HEK293 (cell line): Measurements from ENCODE around the gene LIMA1.

ENCODE experiments used
- CTCF ChIA-PET: fragments of 350-600 bp; formaldehyde crosslinking; extraction: SDS; loops from one replicate; lab custom pipeline; 2021; ENCODE audit warnings: antibody characterized with exemption; lab: Yijun Ruan, JAX
- POLR2A ChIA-PET: fragments of 300-600 bp; formaldehyde crosslinking; extraction: SDS; loops from one replicate; lab custom pipeline; 2020; ENCODE audit warnings: antibody characterized with exemption, inconsistent platforms; lab: Yijun Ruan, JAX
- H3K27ac ChIP-seq: fragments of 200-500 bp; sonication (Bioruptor generic); 2 replicates; pipeline ENCODE4 v1.5.1; 2014; ENCODE audit warnings: low read depth, low read length, control low read depth, inconsistent platforms; ENCODE audit errors: extremely low read depth
- H3K36me3 ChIP-seq, 2 experiments: fragments of 200-500 bp in 1 of 2; sonication (Bioruptor generic) in 1 of 2; 1 replicate in 1 of 2; 2 replicates in 1 of 2; pipeline ENCODE4 v1.5.1; 2014 to 2017; ENCODE audit warnings: inconsistent platforms in 2 of 2, low read length in 2 of 2; ENCODE audit not compliant: control insufficient read depth in 2 of 2, insufficient read depth in 1 of 2
- H3K4me1 ChIP-seq: fragments of 200-500 bp; sonication (Bioruptor generic); 2 replicates; pipeline ENCODE4 v1.5.1; 2014; ENCODE audit warnings: mild to moderate bottlenecking, low read length, inconsistent platforms; ENCODE audit not compliant: control insufficient read depth, insufficient read depth
- H3K4me3 ChIP-seq: 2 replicates; pipeline ENCODE4 v1.5.1; 2011; ENCODE audit warnings: low read depth, mild to moderate bottlenecking, control low read depth, low read length, moderate library complexity
- H3K9me3 ChIP-seq: fragments of 200-500 bp; sonication (Bioruptor generic); 2 replicates; pipeline ENCODE4 v1.5.1; 2014; ENCODE audit warnings: low read depth, low read length, inconsistent platforms; ENCODE audit not compliant: control insufficient read depth, insufficient read depth
- FEZF1 ChIP-seq: fragments of 450-650 bp; formaldehyde crosslinking; IDR thresholded peaks from 2 replicates; pipeline ENCODE4 v1.5.1; 2016; ENCODE audit warnings: missing biosample characterization, missing genetic modification characterization
- KLF8 ChIP-seq: fragments of 450-650 bp; formaldehyde crosslinking; IDR thresholded peaks from 2 replicates; pipeline ENCODE4 v1.5.1; 2016; ENCODE audit warnings: missing biosample characterization, missing genetic modification characterization
- ZBTB1 ChIP-seq: fragments of 450-650 bp; formaldehyde crosslinking; IDR thresholded peaks from 2 replicates; pipeline ENCODE4 v1.5.1; 2016; ENCODE audit warnings: missing biosample characterization, missing genetic modification characterization
- ZBTB17 ChIP-seq: fragments of 450-650 bp; formaldehyde crosslinking; IDR thresholded peaks from 2 replicates; pipeline ENCODE4 v1.5.1; 2016; ENCODE audit warnings: missing biosample characterization, missing genetic modification characterization
- ZFP41 ChIP-seq: fragments of 450-650 bp; formaldehyde crosslinking; IDR thresholded peaks from 2 replicates; pipeline ENCODE4 v1.5.1; 2016; ENCODE audit warnings: missing biosample characterization, missing genetic modification characterization, borderline replicate concordance
- ZNF132 ChIP-seq: fragments of 450-650 bp; formaldehyde crosslinking; IDR thresholded peaks from 2 replicates; pipeline ENCODE4 v1.5.1; 2017; ENCODE audit warnings: missing biosample characterization, missing genetic modification characterization, borderline replicate concordance
- ZNF146 ChIP-seq: fragments of 450-650 bp; formaldehyde crosslinking; IDR thresholded peaks from 2 replicates; pipeline ENCODE4 v1.5.1; 2016; ENCODE audit warnings: missing biosample characterization, missing genetic modification characterization
- ZNF211 ChIP-seq: fragments of 450-650 bp; formaldehyde crosslinking; IDR thresholded peaks from 2 replicates; pipeline ENCODE4 v1.5.1; 2016; ENCODE audit warnings: low read depth, missing biosample characterization, missing genetic modification characterization
- ZNF23 ChIP-seq: fragments of 450-650 bp; formaldehyde crosslinking; IDR thresholded peaks from 2 replicates; pipeline ENCODE4 v1.5.1; 2016; ENCODE audit warnings: missing biosample characterization, missing genetic modification characterization, borderline replicate concordance
- ZNF324 ChIP-seq: fragments of 450-650 bp; formaldehyde crosslinking; IDR thresholded peaks from 2 replicates; pipeline ENCODE4 v1.5.1; 2016; ENCODE audit warnings: missing biosample characterization, missing genetic modification characterization
- ZNF354C ChIP-seq: fragments of 450-650 bp; formaldehyde crosslinking; IDR thresholded peaks from 2 replicates; pipeline ENCODE4 v1.5.1; 2016; ENCODE audit warnings: missing biosample characterization, missing genetic modification characterization, low read depth, borderline replicate concordance
- ZNF37A ChIP-seq: fragments of 450-650 bp; IDR thresholded peaks from 2 replicates; pipeline ENCODE4 v1.5.1; 2018; ENCODE audit warnings: missing biosample characterization, missing genetic modification characterization
- ZNF433 ChIP-seq: fragments of 450-650 bp; formaldehyde crosslinking; IDR thresholded peaks from 2 replicates; pipeline ENCODE4 v1.5.1; 2016; ENCODE audit warnings: missing biosample characterization, missing genetic modification characterization, low read depth
- ZNF596 ChIP-seq: fragments of 450-650 bp; IDR thresholded peaks from 2 replicates; pipeline ENCODE4 v1.5.0; 2018; ENCODE audit warnings: missing biosample characterization, mild to moderate bottlenecking, missing genetic modification characterization, moderate library complexity
- ZNF701 ChIP-seq: fragments of 450-650 bp; formaldehyde crosslinking; IDR thresholded peaks from 2 replicates; pipeline ENCODE4 v1.5.1; 2016; ENCODE audit warnings: missing biosample characterization, missing genetic modification characterization
- ZNF792 ChIP-seq: fragments of 450-650 bp; formaldehyde crosslinking; IDR thresholded peaks from 2 replicates; pipeline ENCODE4 v1.5.1; 2016; ENCODE audit warnings: missing biosample characterization, missing genetic modification characterization
- ZSCAN16 ChIP-seq: fragments of 450-650 bp; formaldehyde crosslinking; IDR thresholded peaks from 2 replicates; pipeline ENCODE4 v1.5.1; 2016; ENCODE audit warnings: missing biosample characterization, missing genetic modification characterization
- TF ChIP-seq, protein P1 (sequence below): fragments of 450-650 bp; formaldehyde crosslinking; IDR thresholded peaks from 2 replicates; pipeline ENCODE4 v1.5.1; 2016; ENCODE audit warnings: missing biosample characterization, missing genetic modification characterization
- TF ChIP-seq, protein P2 (sequence below): fragments of 450-650 bp; formaldehyde crosslinking; IDR thresholded peaks from 2 replicates; pipeline ENCODE4 v1.5.1; 2016; ENCODE audit warnings: missing biosample characterization, missing genetic modification characterization
- TF ChIP-seq, protein P3 (sequence below): sonication (generic); formaldehyde crosslinking; IDR thresholded peaks from 2 replicates; pipeline ENCODE4 v1.8.1; 2022; ENCODE audit warnings: mild to moderate bottlenecking, moderate library complexity, missing genetic modification reagents
- TF ChIP-seq, protein P4 (sequence below): fragments of 450-650 bp; formaldehyde crosslinking; IDR thresholded peaks from 2 replicates; pipeline ENCODE4 v1.5.1; 2016; ENCODE audit warnings: missing biosample characterization, missing genetic modification characterization
- TF ChIP-seq, protein P5 (sequence below): fragments of 450-650 bp; formaldehyde crosslinking; IDR thresholded peaks from 2 replicates; pipeline ENCODE4 v1.5.1; 2016; ENCODE audit warnings: missing biosample characterization, missing genetic modification characterization

The LIMA1 gene

DNA sequence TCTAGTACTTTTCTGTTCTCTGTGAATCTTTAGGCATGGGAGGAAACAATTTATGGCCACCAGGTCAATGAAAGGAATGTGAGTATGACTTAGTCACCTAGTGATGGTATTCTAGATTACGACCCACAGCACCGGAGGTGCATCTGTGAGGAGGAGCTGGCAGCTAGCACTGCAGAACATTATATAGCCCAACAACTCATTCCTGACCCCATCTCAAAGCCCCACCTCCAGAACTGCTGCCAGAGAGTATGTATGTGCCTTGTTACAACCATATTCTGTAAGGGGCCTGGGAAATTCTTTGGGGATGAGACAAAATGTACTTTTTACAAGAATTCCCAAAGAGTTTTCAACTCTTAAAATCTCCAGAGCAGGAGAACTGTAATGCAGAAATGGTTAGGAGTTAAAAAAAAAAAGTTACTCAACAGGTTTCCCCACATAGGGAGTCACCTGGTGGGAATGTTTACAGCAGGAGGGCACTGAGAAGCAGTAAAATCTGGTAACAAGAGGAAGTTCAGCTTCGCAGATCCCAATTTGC, 81.3 kb downstream of the LIMA1 start (continued):
- TF ChIP-seq, protein P1, sequence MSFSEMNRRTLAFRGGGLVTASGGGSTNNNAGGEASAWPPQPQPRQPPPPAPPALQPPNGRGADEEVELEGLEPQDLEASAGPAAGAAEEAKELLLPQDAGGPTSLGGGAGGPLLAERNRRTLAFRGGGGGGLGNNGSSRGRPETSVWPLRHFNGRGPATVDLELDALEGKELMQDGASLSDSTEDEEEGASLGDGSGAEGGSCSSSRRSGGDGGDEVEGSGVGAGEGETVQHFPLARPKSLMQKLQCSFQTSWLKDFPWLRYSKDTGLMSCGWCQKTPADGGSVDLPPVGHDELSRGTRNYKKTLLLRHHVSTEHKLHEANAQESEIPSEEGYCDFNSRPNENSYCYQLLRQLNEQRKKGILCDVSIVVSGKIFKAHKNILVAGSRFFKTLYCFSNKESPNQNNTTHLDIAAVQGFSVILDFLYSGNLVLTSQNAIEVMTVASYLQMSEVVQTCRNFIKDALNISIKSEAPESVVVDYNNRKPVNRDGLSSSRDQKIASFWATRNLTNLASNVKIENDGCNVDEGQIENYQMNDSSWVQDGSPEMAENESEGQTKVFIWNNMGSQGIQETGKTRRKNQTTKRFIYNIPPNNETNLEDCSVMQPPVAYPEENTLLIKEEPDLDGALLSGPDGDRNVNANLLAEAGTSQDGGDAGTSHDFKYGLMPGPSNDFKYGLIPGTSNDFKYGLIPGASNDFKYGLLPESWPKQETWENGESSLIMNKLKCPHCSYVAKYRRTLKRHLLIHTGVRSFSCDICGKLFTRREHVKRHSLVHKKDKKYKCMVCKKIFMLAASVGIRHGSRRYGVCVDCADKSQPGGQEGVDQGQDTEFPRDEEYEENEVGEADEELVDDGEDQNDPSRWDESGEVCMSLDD: no peak
- TF ChIP-seq ZFP41 (tag by site-specific recombination): no peak

DNA sequence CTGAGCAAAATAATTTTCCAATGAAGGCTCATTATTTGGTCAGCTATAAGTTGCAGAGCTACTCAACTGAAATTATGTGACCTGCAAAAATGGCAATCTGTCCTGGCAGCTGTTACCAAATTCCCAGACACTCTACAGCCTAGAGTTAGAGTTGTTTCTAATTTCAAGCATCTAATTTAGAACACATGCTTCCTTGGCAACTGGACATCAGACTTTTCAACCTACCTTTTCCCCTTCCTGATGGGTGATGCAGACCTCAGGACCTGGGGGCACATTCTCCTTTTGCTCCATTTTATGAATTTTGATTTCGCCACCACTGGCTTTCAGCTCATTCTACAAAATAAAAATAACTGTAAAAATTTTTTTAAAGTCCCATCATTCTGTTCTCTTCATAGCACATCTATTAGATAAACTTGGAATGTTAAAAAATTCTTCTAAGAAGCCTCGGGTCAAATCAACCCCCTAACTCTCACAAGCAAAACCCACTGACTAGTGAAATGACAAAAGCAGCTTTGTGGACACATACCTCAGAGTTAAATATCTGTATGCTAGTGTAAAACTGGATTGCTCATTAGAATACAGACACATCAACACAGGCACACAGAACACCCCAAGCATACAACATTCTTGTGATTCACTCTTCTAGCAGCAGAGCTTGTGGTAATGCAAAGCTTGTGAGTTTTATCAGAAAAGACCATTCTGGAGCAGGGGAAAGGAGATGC, 82.6 kb downstream of the LIMA1 start:
- peaks cover 30 to 40% of the 10 kb centered on the region in 2 experiments for H3K36me3 ChIP-seq
- no peaks in the 10 kb centered on the region for H3K9me3 ChIP-seq
- H3K4me1 ChIP-seq: peaks cover 19% of the 10 kb centered on the region
- POLR2A ChIA-PET: no interaction called here
- H3K27ac ChIP-seq: no peak overlapping the region
- no peak overlapping the region for H3K4me3 ChIP-seq
- no peak for TF ChIP-seq KLF8 (tag by site-specific recombination)
- TF ChIP-seq ZNF23 (tag by site-specific recombination): no peak
- TF ChIP-seq, protein P2, sequence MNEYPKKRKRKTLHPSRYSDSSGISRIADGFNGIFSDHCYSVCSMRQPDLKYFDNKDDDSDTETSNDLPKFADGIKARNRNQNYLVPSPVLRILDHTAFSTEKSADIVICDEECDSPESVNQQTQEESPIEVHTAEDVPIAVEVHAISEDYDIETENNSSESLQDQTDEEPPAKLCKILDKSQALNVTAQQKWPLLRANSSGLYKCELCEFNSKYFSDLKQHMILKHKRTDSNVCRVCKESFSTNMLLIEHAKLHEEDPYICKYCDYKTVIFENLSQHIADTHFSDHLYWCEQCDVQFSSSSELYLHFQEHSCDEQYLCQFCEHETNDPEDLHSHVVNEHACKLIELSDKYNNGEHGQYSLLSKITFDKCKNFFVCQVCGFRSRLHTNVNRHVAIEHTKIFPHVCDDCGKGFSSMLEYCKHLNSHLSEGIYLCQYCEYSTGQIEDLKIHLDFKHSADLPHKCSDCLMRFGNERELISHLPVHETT (tag by site-specific recombination): no peak
- no peak for TF ChIP-seq ZBTB17 (tag by site-specific recombination)
- TF ChIP-seq ZNF132 (tag by site-specific recombination): no peak
- CTCF ChIA-PET: interaction anchor here (0.9 kb wide), 2 partner anchors 13 to 130 kb away, joined by 3 to 5 read pairs; no protein-coding TSS in a partner anchor

DNA sequence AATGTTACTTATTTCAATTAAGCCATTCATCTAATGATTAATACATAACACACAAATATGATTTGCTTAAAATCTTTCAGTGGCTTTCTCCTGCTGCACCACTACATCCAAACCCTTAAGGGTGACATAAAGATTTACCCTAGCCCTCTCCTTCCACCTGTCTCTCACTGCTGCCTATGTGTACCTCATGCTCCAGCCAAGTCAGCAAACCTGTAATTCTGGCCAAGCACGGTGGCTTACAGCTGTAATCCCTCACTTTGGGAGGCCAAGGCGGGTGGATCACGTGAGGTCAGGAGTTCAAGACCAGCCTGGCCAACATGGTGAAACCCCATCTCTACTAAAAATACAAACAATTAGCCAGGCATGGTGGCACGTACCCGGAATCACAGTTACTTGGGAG, 84.5 kb downstream of the LIMA1 start:
- POLR2A ChIA-PET: no interaction called here

More for the DNA sequence above, 84.5 kb downstream of the LIMA1 start:
- Histone ChIP-seq H3K36me3 (peaks cover 23 to 32% of the 10 kb centered on the region in 2 experiments), H3K4me1 (peaks cover 21% of the 10 kb centered on the region), H3K4me3 (no peak overlapping the region), H3K9me3 (no peaks in the 10 kb centered on the region), H3K27ac (no peak overlapping the region)
- CTCF ChIA-PET: interaction anchor here (0.5 kb wide), 1 partner anchor 8 kb away, joined by 3 read pairs; no protein-coding TSS in a partner anchor
- no peak for TF ChIP-seq ZNF146 (tag by site-specific recombination)
- TF ChIP-seq, protein P3, sequence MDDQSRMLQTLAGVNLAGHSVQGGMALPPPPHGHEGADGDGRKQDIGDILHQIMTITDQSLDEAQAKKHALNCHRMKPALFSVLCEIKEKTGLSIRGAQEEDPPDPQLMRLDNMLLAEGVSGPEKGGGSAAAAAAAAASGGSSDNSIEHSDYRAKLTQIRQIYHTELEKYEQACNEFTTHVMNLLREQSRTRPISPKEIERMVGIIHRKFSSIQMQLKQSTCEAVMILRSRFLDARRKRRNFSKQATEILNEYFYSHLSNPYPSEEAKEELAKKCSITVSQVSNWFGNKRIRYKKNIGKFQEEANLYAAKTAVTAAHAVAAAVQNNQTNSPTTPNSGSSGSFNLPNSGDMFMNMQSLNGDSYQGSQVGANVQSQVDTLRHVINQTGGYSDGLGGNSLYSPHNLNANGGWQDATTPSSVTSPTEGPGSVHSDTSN (CRISPR knock-in tag): no peak
- TF ChIP-seq ZNF433 (tag by site-specific recombination): no peak
- no peak for TF ChIP-seq ZNF211
- TF ChIP-seq FEZF1 (tag by site-specific recombination): no peak
- TF ChIP-seq ZNF792 (tag by site-specific recombination): no peak
- TF ChIP-seq ZNF354C (tag by site-specific recombination): no peak
- TF ChIP-seq ZNF596: no peak
- no peak for TF ChIP-seq ZNF701 (tag by site-specific recombination)
- no peak for TF ChIP-seq ZNF132 (tag by site-specific recombination)
- TF ChIP-seq, protein P4, sequence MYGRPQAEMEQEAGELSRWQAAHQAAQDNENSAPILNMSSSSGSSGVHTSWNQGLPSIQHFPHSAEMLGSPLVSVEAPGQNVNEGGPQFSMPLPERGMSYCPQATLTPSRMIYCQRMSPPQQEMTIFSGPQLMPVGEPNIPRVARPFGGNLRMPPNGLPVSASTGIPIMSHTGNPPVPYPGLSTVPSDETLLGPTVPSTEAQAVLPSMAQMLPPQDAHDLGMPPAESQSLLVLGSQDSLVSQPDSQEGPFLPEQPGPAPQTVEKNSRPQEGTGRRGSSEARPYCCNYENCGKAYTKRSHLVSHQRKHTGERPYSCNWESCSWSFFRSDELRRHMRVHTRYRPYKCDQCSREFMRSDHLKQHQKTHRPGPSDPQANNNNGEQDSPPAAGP (tag by site-specific recombination): no peak
- no peak for TF ChIP-seq ZSCAN16 (tag by site-specific recombination)
- TF ChIP-seq, protein P5, sequence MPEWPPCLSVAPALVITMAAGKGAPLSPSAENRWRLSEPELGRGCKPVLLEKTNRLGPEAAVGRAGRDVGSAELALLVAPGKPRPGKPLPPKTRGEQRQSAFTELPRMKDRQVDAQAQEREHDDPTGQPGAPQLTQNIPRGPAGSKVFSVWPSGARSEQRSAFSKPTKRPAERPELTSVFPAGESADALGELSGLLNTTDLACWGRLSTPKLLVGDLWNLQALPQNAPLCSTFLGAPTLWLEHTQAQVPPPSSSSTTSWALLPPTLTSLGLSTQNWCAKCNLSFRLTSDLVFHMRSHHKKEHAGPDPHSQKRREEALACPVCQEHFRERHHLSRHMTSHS (tag by site-specific recombination): no peak
- TF ChIP-seq ZNF37A: no peak
- TF ChIP-seq ZNF324 (tag by site-specific recombination): no peak
- no peak for TF ChIP-seq ZBTB1
